Measurements from ENCODE around the gene EFEMP1. TPM values are rescaled to one million over a fixed set of nuclear protein-coding genes. Genes with fewer than 3 reads are reported as not detected.

Gene EFEMP1
- total RNA-seq, 1 donor from 2014 or later = 12.7 TPM

DNA sequence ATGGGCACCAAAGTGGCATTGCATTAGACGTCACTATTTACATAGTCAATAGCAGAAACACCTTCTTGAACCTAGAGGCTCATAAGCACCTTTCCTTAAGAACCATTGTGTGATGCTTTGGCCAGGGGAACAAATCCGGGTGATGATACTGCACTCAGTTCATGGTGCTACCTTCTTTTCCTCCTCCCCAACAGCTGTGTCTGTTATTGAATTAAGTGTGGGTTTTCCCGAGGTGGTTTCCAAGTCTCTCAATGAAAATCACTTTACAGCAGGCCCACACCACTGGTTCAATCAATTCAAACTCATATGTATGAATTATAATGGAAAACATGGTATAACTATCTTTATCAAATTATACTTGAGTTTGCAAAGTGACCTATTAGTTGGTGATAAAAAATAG is 9.3 kb upstream of the EFEMP1 start:
- DNase-seq (ENCODE audit: low read depth) = no peak

DNA sequence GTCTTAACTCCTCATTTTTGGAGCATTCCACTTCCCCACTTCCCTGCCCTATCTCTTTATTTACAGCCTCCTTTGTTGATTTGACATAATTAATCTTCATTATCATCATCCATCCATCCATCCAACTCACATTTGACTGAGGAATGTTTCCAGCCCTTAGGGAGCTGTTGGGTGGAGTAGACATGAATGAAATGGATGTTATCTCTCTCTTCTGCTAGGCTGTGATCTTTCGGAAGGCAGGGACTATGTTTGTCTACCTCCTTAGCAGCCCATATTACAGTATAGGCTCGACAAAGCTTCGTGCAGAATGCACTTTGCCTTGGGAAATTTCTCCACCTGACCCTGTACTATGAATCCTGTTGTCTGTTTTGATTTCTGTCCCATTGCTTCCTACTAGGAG is 7.7 kb upstream of the EFEMP1 start:
- DNase-seq (ENCODE audit: low read depth) = no peak

DNA sequence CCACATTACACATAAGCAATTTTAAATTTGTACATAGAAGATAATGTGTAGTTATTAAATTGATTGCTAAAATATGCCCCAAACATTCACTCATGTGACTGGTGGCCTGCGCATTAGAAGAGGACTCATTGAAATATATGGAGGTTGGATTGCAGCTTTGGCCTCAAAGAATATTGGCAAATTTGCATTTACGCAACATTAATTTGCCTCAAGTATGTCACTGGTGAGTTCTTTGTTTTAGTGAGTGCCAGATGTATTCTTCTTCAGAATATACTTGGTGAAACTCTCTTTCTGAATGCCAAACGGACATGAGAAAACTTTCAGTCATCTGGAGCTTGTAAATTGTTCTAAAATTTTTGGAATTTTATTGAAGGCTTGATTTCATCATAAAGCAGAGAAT is 5.9 kb upstream of the EFEMP1 start:
- DNase-seq (ENCODE audit: low read depth) = no peak

DNA sequence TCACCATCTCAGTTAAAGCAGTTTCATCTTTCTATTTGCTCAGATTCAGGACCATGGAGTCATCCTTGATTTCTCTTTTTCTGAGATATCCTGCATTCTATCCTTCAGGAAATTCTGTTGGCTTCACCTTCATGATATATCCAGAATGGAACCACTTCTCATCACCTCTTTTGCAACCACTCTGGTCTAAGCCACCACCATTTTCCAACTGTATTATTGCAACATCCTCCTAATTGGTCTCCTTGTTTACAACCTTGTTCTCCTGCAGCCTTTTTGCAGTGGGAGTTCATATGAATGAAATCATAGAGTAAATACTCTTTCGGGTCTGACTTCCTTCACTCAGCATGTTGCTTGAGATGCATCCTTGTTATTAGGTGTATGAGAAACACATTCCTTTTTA is 3.4 kb upstream of the EFEMP1 start:
- no peak for DNase-seq (ENCODE audit: low read depth)

DNA sequence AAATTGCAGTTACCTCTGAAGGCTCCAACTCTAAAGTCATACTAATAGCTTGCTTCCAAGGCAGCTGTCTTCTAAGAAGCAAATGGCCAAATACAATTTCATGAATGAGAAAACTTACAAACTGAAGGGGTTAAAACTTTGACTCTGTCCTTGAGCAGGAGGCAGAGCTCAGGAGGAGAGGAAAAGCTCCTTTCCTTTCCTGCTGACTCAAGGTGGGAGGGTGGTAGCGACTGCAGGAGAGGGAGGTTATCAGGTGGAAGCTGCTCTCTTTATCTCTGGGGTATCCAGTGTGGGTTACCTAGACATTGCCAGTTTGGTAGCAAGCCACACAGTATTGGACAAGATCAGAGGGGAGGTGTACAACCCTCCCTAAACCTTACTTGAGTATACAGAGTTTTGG is 2.7 kb upstream of the EFEMP1 start:
- no peak for DNase-seq (ENCODE audit: low read depth)

DNA sequence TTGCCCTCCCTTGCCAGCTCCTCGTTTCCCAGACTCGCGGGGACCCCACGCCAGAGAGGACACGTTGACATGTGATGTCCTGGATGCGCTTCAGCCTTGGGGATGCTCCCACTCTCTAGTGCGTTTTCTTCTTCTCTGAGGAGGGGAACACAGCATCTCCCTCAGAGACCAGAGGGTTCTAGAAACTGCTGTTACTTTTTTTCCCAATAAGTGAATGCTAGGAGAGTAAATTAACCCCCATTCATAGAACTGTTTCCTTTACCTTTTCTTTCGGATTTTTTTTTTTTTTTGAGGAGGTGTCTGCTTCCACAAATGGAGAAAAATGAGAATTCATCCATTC is 370 bp upstream of the EFEMP1 start:
- DNase-seq (ENCODE audit: low read depth) = no peak

DNA sequence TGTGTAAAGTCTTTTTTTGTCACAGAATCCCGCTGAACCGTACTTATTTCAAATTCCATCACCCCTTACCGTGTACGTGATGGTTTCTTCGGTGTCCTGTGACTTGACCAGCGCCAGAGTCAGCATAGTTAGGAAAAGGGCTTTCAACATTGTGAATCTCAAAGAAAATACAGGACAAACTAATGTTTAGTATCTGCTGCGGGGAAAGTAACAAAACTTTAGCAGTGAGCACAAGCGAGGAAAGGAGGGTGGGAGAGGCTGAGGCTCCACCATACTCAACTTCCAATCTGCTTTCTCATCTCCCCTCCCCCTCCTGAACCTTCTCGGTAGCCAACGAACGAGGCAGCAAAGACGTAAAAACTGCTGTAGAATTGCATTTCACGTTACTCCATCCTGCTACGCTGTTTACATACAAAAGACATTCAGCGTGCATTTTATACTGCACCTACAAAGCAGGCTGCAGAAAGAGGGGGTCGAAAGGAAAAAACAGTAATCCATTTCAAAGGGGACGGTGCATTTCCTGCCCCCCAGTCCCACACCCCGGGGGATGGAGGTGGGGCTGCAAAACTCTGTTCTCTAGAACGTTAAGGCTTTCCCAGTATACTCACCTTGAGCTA is 1.2 kb downstream of the EFEMP1 start:
- no peak for DNase-seq (ENCODE audit: low read depth)

DNA sequence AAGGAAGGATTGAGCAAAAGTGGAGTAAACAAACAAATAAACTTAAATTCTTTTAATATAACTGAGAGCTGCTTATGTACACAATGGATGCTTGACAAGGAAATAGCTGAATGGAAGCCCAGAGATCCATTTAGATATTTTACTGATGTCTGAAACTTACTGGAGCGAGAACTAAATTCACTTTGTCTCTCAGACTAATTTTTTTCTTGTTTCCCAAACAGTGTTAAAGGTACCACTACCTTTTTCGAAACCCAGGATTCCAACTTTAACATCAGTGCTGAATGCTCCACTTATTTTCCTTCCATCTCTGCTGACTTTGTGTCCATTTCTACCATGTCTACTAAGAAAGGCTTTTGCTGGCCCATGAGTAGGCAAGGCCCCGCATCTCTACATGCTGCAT is 4.0 kb downstream of the EFEMP1 start:
- DNase-seq (ENCODE audit: low read depth) = no peak

DNA sequence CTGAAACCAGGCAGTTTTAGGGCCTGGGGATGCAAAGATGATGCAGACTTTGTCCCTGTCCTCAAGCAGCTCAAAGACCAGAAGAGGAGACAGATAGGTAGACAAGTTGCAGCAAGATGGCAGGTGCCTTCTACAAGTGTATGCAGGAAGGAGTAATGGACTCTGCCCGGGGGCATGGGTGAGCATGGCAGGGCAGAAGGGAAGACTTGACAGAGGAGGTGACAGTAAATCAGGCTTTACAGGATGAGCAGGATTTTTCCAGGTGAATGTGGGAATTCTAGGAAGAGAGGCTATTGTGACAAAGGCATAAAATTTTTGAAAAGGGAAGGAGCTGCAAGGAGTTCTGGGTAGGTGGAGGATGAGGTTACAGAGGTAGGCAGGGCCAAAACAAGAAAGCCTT is 4.7 kb downstream of the EFEMP1 start:
- no peak for DNase-seq (ENCODE audit: low read depth)

DNA sequence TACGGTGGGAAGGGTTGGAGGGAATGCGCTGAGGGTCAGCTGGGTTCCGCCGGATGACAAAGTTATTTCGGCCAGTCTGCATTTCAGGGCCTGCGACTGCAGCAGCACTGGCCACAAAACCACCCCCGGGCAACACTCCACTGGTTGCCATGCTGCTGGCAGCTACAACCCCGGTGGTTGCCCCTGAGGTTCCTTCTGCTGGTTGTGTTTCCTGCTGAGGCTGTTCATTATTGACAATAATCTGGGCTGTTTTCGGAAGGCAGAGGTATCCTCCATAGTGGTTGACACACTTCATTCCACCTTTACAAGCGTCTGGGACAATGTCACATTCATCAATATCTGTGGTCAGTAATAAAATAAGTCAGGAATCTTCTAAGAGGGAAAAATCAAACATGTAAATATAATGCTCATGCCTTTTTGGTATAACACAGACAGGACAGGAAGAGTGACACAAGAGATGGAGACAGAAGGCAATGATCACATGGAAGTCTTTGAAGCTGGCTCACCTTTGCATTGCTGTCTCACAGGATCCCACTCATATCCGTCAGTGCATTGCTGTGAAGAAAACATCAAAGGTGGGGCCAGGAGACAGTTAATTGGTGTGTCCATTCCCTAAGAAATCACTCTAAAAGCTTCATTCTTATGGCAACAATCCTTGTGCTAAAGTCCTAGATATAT is 5.7 kb downstream of the EFEMP1 start:
- DNase-seq (ENCODE audit: low read depth) = no peak

DNA sequence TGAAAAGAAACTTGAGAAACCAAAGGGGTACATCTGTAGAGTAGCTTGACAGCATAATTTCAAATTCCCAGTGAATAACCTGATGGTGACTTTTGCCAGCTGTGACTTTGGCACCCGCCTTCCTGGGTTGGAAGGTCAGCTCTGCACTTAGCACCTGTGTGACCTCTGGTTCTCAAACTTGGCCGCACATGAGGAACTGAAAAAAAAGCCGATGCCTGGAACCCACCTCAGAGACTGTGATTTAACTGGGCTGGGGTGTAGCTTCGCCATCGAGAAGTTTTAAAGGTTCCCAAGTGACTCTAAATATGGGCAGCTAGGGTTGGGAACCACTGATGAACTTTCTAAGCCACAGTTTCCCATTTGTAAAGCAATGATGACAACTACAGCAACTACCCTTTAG is 6.5 kb downstream of the EFEMP1 start:
- DNase-seq (ENCODE audit: low read depth) = no peak

DNA sequence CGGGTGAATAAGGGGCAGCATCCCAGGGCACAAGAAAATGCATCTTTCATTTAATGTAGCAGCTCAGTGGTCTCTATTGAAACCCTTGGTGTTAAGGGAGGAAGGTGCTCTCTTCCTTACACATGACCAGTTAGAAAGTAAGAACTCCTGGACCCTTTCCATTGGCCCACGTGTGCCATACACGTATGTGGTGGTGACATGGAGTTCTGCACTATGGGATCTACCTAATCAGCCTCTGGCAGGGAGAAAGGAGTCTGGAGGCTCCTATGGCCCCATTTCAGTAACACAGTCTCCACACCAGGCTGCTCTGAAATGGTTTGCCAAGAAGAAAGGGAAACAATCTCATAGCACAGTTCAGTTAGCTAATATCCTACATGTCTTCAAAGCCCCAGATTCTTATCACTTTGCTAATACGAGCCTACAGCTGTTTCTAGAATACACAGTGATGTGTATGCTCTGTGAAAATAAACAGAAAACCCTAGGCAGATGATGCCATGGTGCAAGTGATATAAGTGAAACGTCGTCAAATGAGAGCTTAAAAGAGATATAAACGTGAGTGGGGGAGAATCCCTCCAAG is 7.0 kb downstream of the EFEMP1 start:
- no peak for DNase-seq (ENCODE audit: low read depth)

DNA sequence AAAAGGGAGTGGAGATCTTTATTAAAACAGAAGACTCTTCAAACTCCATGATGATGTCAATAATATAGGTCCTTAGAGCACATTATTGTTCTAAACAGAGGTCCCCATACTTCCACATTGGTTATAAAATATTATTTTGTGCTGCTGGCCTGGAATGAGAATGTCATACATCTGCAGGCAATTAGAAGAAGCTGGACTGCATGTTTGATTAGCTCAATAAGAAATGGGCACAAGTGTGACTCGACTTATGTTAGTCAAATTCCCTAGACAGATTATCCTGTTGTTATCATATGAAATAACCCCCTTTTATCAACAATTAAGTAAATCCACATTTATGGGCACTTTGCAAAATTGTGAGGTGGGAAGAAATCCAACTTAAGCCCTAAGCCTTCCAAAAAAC is 8.8 kb downstream of the EFEMP1 start:
- DNase-seq (ENCODE audit: low read depth) = no peak

DNA sequence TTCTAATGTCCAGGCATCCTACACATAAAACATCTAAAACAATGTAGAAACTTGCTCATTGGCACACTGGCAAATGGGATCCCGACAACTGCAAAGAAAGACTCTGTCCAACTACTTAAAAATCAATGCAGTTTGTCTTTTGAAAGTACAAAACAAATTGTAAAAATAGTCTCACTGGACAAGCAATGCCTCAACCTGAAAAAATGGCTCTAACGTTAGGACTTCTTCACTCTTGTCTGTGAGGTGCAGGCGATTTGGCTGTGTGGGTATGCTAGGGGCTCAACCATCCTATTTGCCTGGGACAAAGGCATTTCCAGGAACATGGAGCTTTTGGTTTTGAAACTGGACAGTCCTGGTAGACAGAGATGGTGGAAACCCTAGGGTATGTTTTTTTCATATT is 10.7 kb downstream of the EFEMP1 start:
- no peak for DNase-seq (ENCODE audit: low read depth)

DNA sequence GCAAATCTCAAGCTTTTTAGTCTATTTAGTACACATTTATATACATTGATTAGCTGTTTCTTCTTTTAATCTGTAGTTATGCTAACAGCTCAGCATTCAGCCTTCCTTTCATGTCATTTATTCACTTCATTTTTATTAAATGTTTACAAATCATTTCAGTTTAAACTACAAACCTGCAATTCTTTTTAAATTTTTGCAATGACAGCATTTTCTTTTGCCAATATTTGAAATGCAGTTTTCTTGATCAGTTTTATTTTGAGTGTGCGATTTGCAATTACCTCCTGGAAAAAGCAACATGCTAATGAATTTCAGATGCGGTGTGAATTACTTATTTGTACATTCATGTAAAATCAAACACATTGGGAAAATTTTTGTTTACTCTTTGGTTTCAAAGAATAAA is 13.5 kb downstream of the EFEMP1 start:
- no peak for DNase-seq (ENCODE audit: low read depth)

DNA sequence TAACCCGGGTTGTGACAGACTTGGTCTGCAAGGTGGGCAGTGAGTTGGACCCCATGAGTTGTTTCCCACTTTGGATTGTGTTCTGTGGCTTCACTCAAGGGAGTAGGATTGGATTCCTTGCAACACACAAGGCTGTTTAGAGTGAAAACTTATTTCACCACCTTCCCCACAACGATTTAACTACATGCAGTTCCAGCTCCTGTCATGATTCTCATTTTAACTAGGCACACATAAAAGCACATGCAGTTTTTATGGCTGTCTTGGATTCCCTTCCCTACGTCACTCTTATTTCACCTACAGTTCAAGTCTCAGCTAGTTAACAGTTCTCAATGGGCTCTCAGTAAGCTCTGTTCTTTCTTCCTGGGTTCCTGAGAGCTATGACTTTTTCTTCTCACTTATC is 15.9 kb downstream of the EFEMP1 start:
- no peak for DNase-seq (ENCODE audit: low read depth)

DNA sequence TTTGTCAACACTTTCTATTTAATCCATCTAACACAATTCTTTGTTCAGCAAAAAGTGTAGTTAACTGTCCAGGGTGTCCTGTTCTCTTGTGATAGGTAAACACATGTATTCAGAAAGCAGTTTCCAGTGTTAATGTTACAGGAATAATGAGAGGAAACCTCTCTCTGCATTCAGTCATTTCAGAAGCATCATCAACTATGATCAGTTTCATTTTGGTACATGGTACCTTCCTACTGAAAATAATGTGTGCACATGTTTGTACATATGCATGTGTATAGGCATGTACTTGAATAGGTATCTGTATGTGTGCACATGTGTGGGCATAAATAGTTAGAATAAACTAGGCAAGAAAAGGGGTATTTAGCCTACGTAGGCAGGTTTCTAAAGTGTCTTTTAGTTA is 16.6 kb downstream of the EFEMP1 start:
- no peak for DNase-seq (ENCODE audit: low read depth)

DNA sequence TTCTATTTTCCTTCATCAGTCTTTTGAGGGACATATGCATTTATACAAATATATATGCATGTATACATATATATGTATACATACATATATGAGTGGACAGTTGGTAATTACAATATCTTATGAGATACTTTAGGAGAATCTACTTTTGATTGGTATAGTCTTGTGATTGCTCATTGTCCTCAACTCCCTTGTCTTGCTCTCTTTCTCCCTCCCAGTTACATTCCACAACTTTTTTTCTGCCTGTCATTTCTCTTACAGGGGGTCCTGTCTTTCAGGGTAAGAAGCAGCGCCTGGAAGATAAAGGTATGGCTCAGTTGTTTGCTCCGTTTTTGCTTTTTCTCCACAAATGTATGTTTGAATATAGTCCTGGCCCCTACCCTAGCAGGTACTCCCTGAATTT is 19.9 kb downstream of the EFEMP1 start:
- DNase-seq (ENCODE audit: low read depth) = no peak

DNA sequence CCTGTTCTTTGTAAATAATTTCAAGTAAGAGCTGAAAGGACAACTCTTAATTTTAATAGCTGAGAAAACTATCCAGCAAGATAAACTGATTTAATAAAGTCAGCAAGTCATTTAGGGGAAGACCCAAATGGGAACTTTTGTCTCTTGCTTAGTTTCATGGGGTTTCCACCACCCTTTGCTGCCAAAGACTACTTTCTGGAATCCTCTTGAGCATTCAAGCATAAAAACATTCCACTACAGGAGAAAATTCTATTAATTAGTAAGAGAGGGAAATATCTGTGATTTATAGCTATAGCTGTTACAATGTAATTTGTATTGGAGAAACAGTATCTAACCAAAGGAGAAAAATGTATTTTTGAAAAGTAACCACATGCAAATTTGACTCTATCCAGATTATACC is 20.6 kb downstream of the EFEMP1 start:
- no peak for DNase-seq (ENCODE audit: low read depth)

DNA sequence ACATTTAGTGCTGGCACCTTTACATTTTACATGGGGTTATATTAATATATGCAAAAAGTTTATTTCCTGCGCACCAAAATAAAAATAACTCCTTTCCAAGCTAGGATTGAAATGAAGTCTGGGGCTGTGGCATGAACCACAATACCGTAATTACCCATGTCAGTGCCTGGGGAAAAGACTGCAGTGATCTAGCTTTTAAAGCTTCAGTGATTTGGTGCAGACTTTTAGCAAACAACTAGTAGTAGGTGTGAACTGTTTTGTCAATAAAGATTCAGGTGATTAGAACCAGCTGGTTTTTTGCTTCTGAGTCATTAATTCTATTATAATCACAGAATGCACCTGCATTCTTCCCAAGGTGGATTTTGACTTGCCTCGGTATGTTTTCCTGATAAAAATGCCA is 21.2 kb downstream of the EFEMP1 start:
- DNase-seq (ENCODE audit: low read depth) = no peak

DNA sequence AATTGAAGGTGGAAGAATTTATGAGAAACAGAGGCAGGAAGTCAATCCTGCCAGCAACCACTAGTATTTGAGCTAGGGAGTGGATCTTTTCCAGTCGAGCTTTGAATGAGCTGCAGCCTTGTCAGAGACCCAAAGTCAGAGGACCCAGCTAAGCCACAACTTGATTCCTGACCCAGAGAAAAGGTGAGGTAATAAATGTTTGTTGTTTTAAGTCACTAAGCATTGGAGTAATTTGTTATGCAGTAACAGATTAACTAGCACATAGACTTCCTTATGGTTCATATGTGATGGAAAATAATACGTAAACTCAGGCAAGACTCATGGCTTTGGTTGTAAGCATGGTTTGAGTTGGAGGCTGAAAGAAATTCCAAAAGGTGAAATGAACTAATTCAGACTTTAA is 21.6 kb downstream of the EFEMP1 start:
- no peak for DNase-seq (ENCODE audit: low read depth)

DNA sequence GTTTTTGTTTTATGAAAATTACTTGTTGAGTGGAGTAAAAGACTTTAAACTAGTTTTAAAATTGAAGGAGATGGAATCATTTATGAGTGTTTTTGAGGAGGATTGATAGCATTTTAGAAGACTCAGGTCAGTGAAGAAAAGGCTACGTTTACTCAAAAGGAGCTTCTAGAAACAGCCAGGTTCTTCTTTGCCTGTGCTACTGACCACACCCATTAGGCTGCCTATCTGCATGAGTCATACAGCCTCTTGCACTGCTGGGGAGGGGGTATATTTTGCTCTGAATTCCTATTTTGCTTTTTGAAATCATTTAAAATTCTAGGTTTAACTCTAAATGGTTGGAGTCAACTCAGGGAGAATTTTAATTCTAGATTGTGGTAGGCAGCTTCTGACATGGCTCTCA is 22.3 kb downstream of the EFEMP1 start:
- peak; percentile 32 for DNase-seq (ENCODE audit: low read depth)

DNA sequence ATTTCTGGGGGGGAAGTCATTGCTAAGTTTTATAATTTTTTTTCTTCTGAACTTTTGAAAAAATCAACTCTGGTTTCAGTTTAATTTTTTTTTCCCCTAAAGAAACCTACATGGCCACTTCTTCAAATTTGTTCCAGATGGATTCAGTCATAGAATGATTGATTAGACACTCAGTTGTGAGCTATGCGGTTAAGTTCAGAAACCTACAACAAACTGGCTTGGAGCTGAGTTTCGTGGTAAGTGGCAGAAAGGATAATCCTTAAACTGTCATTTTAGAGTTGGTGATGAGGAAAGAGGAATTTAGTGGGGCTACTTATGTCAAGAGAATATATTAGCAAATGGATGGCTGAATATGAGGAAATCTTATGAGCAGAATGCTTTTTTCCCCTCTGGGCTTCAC is 23.7 kb downstream of the EFEMP1 start:
- DNase-seq (ENCODE audit: low read depth) = no peak
